HepG2 (cell line): ENCODE measurements around the gene RGS19. TPM values are rescaled to one million over a fixed set of nuclear protein-coding genes. Genes with fewer than 3 reads are reported as not detected.

ENCODE experiments used
- BRD4 ChIP-seq: sonication (generic); formaldehyde crosslinking; IDR thresholded peaks from 2 replicates; pipeline ENCODE4 v1.4.0; 2020; ENCODE audit warnings: missing genetic modification reagents
- HMGA1 ChIP-seq: sonication (generic); formaldehyde crosslinking; conservative IDR thresholded peaks from 2 replicates; pipeline ENCODE4 v1.4.0; 2020; ENCODE audit warnings: missing genetic modification reagents
- LRRFIP1 ChIP-seq: sonication (generic); formaldehyde crosslinking; conservative IDR thresholded peaks from 2 replicates; pipeline ENCODE4 v1.4.0; 2020; ENCODE audit warnings: missing genetic modification reagents
- MED1 ChIP-seq: sonication (generic); formaldehyde crosslinking; IDR thresholded peaks from 2 replicates; pipeline ENCODE4 v1.4.0; 2020; ENCODE audit warnings: missing genetic modification reagents
- MLXIP ChIP-seq: sonication (generic); formaldehyde crosslinking; IDR thresholded peaks from 2 replicates; pipeline ENCODE4 v1.9.0; 2021; ENCODE audit warnings: missing genetic modification reagents, borderline replicate concordance
- MNT ChIP-seq: fragments of 450-650 bp; IDR thresholded peaks from 2 replicates; pipeline ENCODE4 v1.6.1; 2016
- NAIF1 ChIP-seq: sonication (generic); formaldehyde crosslinking; IDR thresholded peaks from 2 replicates; pipeline ENCODE4 v1.5.0; 2020; ENCODE audit warnings: mild to moderate bottlenecking, missing genetic modification reagents, borderline replicate concordance
- NCOR1 ChIP-seq: fragments of 200-600 bp; sonication (generic); IDR thresholded peaks from 2 replicates; pipeline ENCODE4 v1.7.0; 2017; ENCODE audit warnings: antibody characterized with exemption, low read length, borderline replicate concordance
- NR1H2 ChIP-seq: sonication (generic); formaldehyde crosslinking; IDR thresholded peaks from 2 replicates; pipeline ENCODE4 v1.8.1; 2022; ENCODE audit warnings: low read depth, missing genetic modification reagents, borderline replicate concordance
- SP1 ChIP-seq, 2 experiments: fragments of 450-650 bp in 1 of 2; sonication (generic) in 1 of 2; formaldehyde crosslinking in 1 of 2; IDR thresholded peaks; 2 replicates each; pipeline versions ENCODE4 v1.4.0 to v1.6.1; 2016 to 2020; ENCODE audit warnings: missing genetic modification reagents in 1 of 2
- SRSF4 ChIP-seq: fragments of 200-400 bp; formaldehyde crosslinking; IDR thresholded peaks from one replicate; pipeline ENCODE4 v1.6.1; 2018; ENCODE audit warnings: mild to moderate bottlenecking, low read depth, low read length, moderate library complexity; ENCODE audit not compliant: poor library complexity, severe bottlenecking
- THYN1 ChIP-seq: sonication (generic); formaldehyde crosslinking; IDR thresholded peaks from 2 replicates; pipeline ENCODE4 v1.8.1; 2023; ENCODE audit warnings: low read depth, mild to moderate bottlenecking, moderate library complexity, missing genetic modification reagents, borderline replicate concordance
- ZMAT3 ChIP-seq: sonication (generic); formaldehyde crosslinking; conservative IDR thresholded peaks from 2 replicates; pipeline ENCODE4 v1.7.0; 2021; ENCODE audit warnings: missing genetic modification reagents
- ZNF138 ChIP-seq: sonication (generic); formaldehyde crosslinking; IDR thresholded peaks from 2 replicates; pipeline ENCODE4 v1.5.0; 2020; ENCODE audit warnings: mild to moderate bottlenecking, low read depth, missing genetic modification reagents
- ZNF510 ChIP-seq: sonication (generic); formaldehyde crosslinking; IDR thresholded peaks from 2 replicates; pipeline ENCODE4 v1.4.0; 2020; ENCODE audit warnings: low read depth, mild to moderate bottlenecking, missing genetic modification reagents
- ZNF550 ChIP-seq: sonication (generic); formaldehyde crosslinking; IDR thresholded peaks from 2 replicates; pipeline ENCODE4 v1.4.0; 2020; ENCODE audit warnings: mild to moderate bottlenecking, missing genetic modification reagents, borderline replicate concordance
- ZNF772 ChIP-seq: sonication (generic); formaldehyde crosslinking; IDR thresholded peaks from 2 replicates; pipeline ENCODE4 v1.5.0; 2020; ENCODE audit warnings: mild to moderate bottlenecking, missing genetic modification reagents
- ZSCAN9 ChIP-seq: IDR thresholded peaks from 2 replicates; pipeline ENCODE4 v1.6.1; 2016; ENCODE audit warnings: borderline replicate concordance
- polyA plus RNA-seq, 8 experiments: library from polyadenylated mRNA; depleted of rRNA in 3 of 8; stranded (reverse) in 7 of 8; unstranded in 1 of 8; fragments of >200 nt; fragmentation: Illumina TruSeq in 4 of 8; extraction: Trizol in 4 of 8; gene quantifications; 2 replicates each; pipeline versions ENCODE4 v1.2.1 to v1.2.3, GENCODE V29; 2011 to 2016; ENCODE audit warnings: low read depth in 4 of 8, missing spikeins in 1 of 8, mixed read lengths in 1 of 8; ENCODE audit not compliant: insufficient read depth in 1 of 8
- total RNA-seq, 5 experiments: library from RNA; depleted of rRNA; stranded (reverse); fragments of >200 nt; fragmentation: Illumina TruSeq; extraction: Trizol; gene quantifications; 2 replicates each; pipeline ENCODE4 v1.2.3, GENCODE V29; 2016; ENCODE audit warnings: low read depth in 1 of 5
- TF ChIP-seq, protein P1 (sequence below): sonication (generic); formaldehyde crosslinking; IDR thresholded peaks from 2 replicates; pipeline ENCODE4 v1.4.0; 2020; ENCODE audit warnings: missing genetic modification reagents; ENCODE audit errors: not compliant biosample characterization
- TF ChIP-seq, protein P2 (sequence below): sonication (generic); formaldehyde crosslinking; IDR thresholded peaks from 2 replicates; pipeline ENCODE4 v1.4.0; 2020; ENCODE audit warnings: missing genetic modification reagents

Gene RGS19
- total and polyA plus RNA-seq, 2 of the 13 experiments (the other 11 are each of a cell fraction or from before 2014, with no cell fraction given) = 10.7 to 11.9 TPM

DNA sequence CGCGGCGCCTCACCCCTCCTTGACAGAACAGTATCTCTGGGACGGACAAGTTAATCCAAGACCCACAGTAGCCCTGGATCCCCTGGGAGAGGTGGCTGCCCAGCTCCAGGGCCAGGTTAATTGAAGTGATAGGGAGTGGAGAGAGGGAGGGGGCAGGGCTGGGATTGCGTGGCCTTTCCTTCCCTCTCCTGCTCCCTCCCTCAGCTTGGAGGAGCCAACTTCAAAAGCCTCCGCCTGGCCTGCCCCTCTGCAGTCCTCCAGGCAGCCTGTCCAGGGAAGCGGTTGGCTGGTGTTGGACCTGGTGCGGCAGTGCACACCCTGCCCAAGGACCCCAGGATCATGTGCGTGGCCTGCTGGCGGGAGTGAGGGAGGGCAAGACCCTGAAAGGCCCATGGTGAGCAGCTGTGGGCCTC is 43.4 kb downstream of the RGS19 start, which contains the start of gene C20orf204 (continued):
- no peak; the same call in 1 of the 2 replicates for TF ChIP-seq ZNF550 (CRISPR knock-in tag)
- no peak for TF ChIP-seq SP1 (IDR thresholded peaks at IDR 0.05)
- TF ChIP-seq SP1 (CRISPR knock-in tag; IDR thresholded peaks at IDR 0.05) = peak; percentile 72
- TF ChIP-seq MED1 (CRISPR knock-in tag) = peak; percentile 59; the same call in 1 of the 2 replicates
- no peak for TF ChIP-seq LRRFIP1
- no peak; the same call in 1 of the 2 replicates for TF ChIP-seq MNT
- TF ChIP-seq BRD4 (CRISPR knock-in tag) = peak; percentile 43; the same call in 1 of the 2 replicates
- peak; percentile 61; the same call in 1 of the 2 replicates for TF ChIP-seq ZMAT3 (CRISPR knock-in tag)
- no peak for TF ChIP-seq ZNF510
- no peak for TF ChIP-seq SRSF4
- TF ChIP-seq, protein P1, sequence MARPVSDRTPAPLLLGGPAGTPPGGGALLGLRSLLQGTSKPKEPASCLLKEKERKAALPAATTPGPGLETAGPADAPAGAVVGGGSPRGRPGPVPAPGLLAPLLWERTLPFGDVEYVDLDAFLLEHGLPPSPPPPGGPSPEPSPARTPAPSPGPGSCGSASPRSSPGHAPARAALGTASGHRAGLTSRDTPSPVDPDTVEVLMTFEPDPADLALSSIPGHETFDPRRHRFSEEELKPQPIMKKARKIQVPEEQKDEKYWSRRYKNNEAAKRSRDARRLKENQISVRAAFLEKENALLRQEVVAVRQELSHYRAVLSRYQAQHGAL = no peak
- no peak for TF ChIP-seq HMGA1
- peak; percentile 84; the same call in 1 of the 2 replicates for TF ChIP-seq ZNF138
- TF ChIP-seq, protein P2, sequence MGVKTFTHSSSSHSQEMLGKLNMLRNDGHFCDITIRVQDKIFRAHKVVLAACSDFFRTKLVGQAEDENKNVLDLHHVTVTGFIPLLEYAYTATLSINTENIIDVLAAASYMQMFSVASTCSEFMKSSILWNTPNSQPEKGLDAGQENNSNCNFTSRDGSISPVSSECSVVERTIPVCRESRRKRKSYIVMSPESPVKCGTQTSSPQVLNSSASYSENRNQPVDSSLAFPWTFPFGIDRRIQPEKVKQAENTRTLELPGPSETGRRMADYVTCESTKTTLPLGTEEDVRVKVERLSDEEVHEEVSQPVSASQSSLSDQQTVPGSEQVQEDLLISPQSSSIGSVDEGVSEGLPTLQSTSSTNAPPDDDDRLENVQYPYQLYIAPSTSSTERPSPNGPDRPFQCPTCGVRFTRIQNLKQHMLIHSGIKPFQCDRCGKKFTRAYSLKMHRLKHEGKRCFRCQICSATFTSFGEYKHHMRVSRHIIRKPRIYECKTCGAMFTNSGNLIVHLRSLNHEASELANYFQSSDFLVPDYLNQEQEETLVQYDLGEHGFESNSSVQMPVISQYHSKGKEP (CRISPR knock-in tag) = peak; percentile 39; the same call in 1 of the 2 replicates
- no peak for TF ChIP-seq MLXIP (CRISPR knock-in tag)
- no peak; the same call in 1 of the 2 replicates for TF ChIP-seq NR1H2 (CRISPR knock-in tag)
- TF ChIP-seq THYN1 (CRISPR knock-in tag) = no peak
- no peak; the same call in 1 of the 2 replicates for TF ChIP-seq NCOR1
- TF ChIP-seq ZSCAN9 (CRISPR knock-in tag) = no peak; the same call in 1 of the 2 replicates
- TF ChIP-seq NAIF1 = no peak
- TF ChIP-seq ZNF772 (CRISPR knock-in tag) = peak; percentile 95
